BE2C (cell line): ENCODE results near the gene FRMD4B.

Experiments
- DNase-seq: peaks from one replicate; pipeline ENCODE4 v3.0.0-alpha.2; 2020
- H3K27me3 ChIP-seq: fragments of 250-450 bp; sonication (Bioruptor Pico); 2 replicates; pipeline ENCODE4 v1.5.1; 2020; ENCODE audit warnings: mild to moderate bottlenecking
- H3K36me3 ChIP-seq: fragments of 250-450 bp; sonication (Bioruptor Pico); 2 replicates; pipeline ENCODE4 v1.5.1; 2020; ENCODE audit warnings: mild to moderate bottlenecking
- H3K4me1 ChIP-seq: fragments of 250-450 bp; sonication (Bioruptor Pico); 2 replicates; pipeline ENCODE4 v1.5.1; 2020
- H3K4me3 ChIP-seq: 2 replicates; pipeline ENCODE4 v1.5.1; 2011; ENCODE audit warnings: low read depth, low read length
- H3K9me3 ChIP-seq: fragments of 250-450 bp; sonication (Bioruptor Pico); 2 replicates; pipeline ENCODE4 v1.5.1; 2020
- CTCF ChIP-seq: IDR thresholded peaks from 2 replicates; pipeline ENCODE4 v1.5.1; 2012; ENCODE audit warnings: mild to moderate bottlenecking, low read depth, low read length

Gene FRMD4B

GRCh38 chr3:69128509-69128908 lies 257.4 kb downstream of the FRMD4B start:
- Histone ChIP-seq H3K4me3 (no peak overlapping the region), H3K4me1 (no peaks in the 10 kb centered on the region), H3K27me3 (no peaks in the 10 kb centered on the region), H3K36me3 (no peaks in the 10 kb centered on the region), H3K9me3 (no peaks in the 10 kb centered on the region)
- no peak for DNase-seq
- no peak for TF ChIP-seq CTCF

GRCh38 chr3:69126999-69127398 lies 258.9 kb downstream of the FRMD4B start:
- Histone ChIP-seq H3K27me3 (no peaks in the 10 kb centered on the region), H3K36me3 (no peaks in the 10 kb centered on the region), H3K4me3 (no peak overlapping the region), H3K9me3 (no peaks in the 10 kb centered on the region), H3K4me1 (no peaks in the 10 kb centered on the region)
- TF ChIP-seq CTCF, result no peak
- DNase-seq, result no peak

- no peaks in the 10 kb centered on the region for H3K9me3 ChIP-seq
- DNase-seq, result no peak
- no peaks in the 10 kb centered on the region for H3K27me3 ChIP-seq
- H3K4me1 ChIP-seq, result no peaks in the 10 kb centered on the region
- no peaks in the 10 kb centered on the region for H3K36me3 ChIP-seq
- no peak overlapping the region for H3K4me3 ChIP-seq
- TF ChIP-seq CTCF, result no peak
Observed at GRCh38 chr3:69126216-69126615, 259.7 kb downstream of the FRMD4B start.

GRCh38 chr3:69122403-69122802 lies 263.5 kb downstream of the FRMD4B start, which contains the start of gene LMOD3:
TSS of gene LMOD3 (minus strand) at chr3:69122595. CDS start at chr3:69122386, 209 bp downstream.
- no peaks in the 10 kb centered on the region for H3K36me3 ChIP-seq
- no peak for DNase-seq
- H3K4me1 ChIP-seq, result no peaks in the 10 kb centered on the region
- no peak for TF ChIP-seq CTCF
- no peaks in the 10 kb centered on the region for H3K27me3 ChIP-seq
- no peaks in the 10 kb centered on the region for H3K9me3 ChIP-seq
- H3K4me3 ChIP-seq, result no peak within 1 kb of the TSS

GRCh38 chr3:69121950-69122349 lies 263.9 kb downstream of the FRMD4B start:
- Histone ChIP-seq H3K4me1 (no peaks in the 10 kb centered on the region), H3K36me3 (no peaks in the 10 kb centered on the region), H3K9me3 (no peaks in the 10 kb centered on the region), H3K27me3 (no peaks in the 10 kb centered on the region), H3K4me3 (no peak overlapping the region)
- DNase-seq, result no peak
- no peak for TF ChIP-seq CTCF

GRCh38 chr3:69121513-69121912 lies 264.4 kb downstream of the FRMD4B start:
- no peak for DNase-seq
- H3K27me3 ChIP-seq, result no peaks in the 10 kb centered on the region
- H3K36me3 ChIP-seq, result no peaks in the 10 kb centered on the region
- no peaks in the 10 kb centered on the region for H3K4me1 ChIP-seq
- no peaks in the 10 kb centered on the region for H3K9me3 ChIP-seq
- H3K4me3 ChIP-seq, result no peak overlapping the region
- TF ChIP-seq CTCF, result no peak
